KMS-11 (cell line): Measurements from ENCODE around the gene RHOBTB3.

ENCODE experiments used
- H2AFZ ChIP-seq: fragments of 200-600 bp; sonication (generic); 2 replicates; pipeline ENCODE4 v1.6.1; 2016; ENCODE audit warnings: antibody characterized with exemption, mixed run types, low read depth
- H3K27ac ChIP-seq: fragments of 200-600 bp; sonication (generic); 2 replicates; pipeline ENCODE4 v1.6.1; 2016; ENCODE audit warnings: mild to moderate bottlenecking, mixed run types
- H3K27me3 ChIP-seq: fragments of 200-600 bp; sonication (generic); 2 replicates; pipeline ENCODE4 v1.6.1; 2017; ENCODE audit warnings: mild to moderate bottlenecking, low read depth, mixed run types, moderate library complexity; ENCODE audit not compliant: insufficient read depth
- H3K36me3 ChIP-seq: fragments of 200-600 bp; sonication (generic); 2 replicates; pipeline ENCODE4 v1.6.1; 2017; ENCODE audit warnings: mild to moderate bottlenecking, mixed run types; ENCODE audit not compliant: insufficient read depth
- H3K4me1 ChIP-seq: fragments of 200-600 bp; sonication (generic); 2 replicates; pipeline ENCODE4 v1.6.1; 2016; ENCODE audit warnings: mild to moderate bottlenecking, low read depth, mixed run types; ENCODE audit not compliant: poor library complexity, severe bottlenecking
- H3K4me2 ChIP-seq: fragments of 200-600 bp; sonication (generic); 2 replicates; pipeline ENCODE4 v1.7.0; 2016; ENCODE audit warnings: mild to moderate bottlenecking, mixed run types
- H3K4me3 ChIP-seq: fragments of 200-600 bp; sonication (generic); IDR thresholded peaks from 2 replicates; pipeline ENCODE4 v1.6.1; 2017; ENCODE audit warnings: low read depth, low read length, mixed read lengths; ENCODE audit not compliant: insufficient read depth
- H3K79me2 ChIP-seq: fragments of 200-600 bp; sonication (generic); 2 replicates; pipeline ENCODE4 v1.6.1; 2016; ENCODE audit warnings: low read depth, mixed run types; ENCODE audit not compliant: insufficient read depth
- H3K9ac ChIP-seq: fragments of 200-600 bp; sonication (generic); 2 replicates; pipeline ENCODE4 v1.6.1; 2016; ENCODE audit warnings: mild to moderate bottlenecking, mixed run types
- H4K20me1 ChIP-seq: fragments of 200-600 bp; sonication (generic); 2 replicates; pipeline ENCODE4 v1.6.1; 2016; ENCODE audit warnings: mild to moderate bottlenecking, mixed run types; ENCODE audit not compliant: insufficient read depth
- CTCF ChIP-seq: fragments of 200-600 bp; sonication (generic); conservative IDR thresholded peaks from 2 replicates; pipeline ENCODE4 v1.6.1; 2017; ENCODE audit warnings: low read depth, mild to moderate bottlenecking, antibody characterized with exemption, low read length, moderate library complexity, mixed read lengths

RHOBTB3 gene

GRCh38 chr5:95838001-95838520, 106.9 kb downstream of the RHOBTB3 start:
- H3K4me1 ChIP-seq = peaks cover 50% of the 10 kb centered on the region
- H2AFZ ChIP-seq = no peak overlapping the region
- H3K36me3 ChIP-seq = no peaks in the 10 kb centered on the region
- H3K27ac ChIP-seq = no peak overlapping the region
- H3K4me3 ChIP-seq = no peak overlapping the region
- no peak overlapping the region for H3K9ac ChIP-seq
- H3K79me2 ChIP-seq = no peaks in the 10 kb centered on the region
- TF ChIP-seq CTCF = no peak
- no peak overlapping the region for H3K4me2 ChIP-seq
- no peaks in the 10 kb centered on the region for H3K27me3 ChIP-seq
- H4K20me1 ChIP-seq = no peaks in the 10 kb centered on the region

GRCh38 chr5:95838556-95838955, 107.4 kb downstream of the RHOBTB3 start:
- H3K4me1 ChIP-seq = peaks cover 50% of the 10 kb centered on the region
- H2AFZ ChIP-seq = no peak overlapping the region
- TF ChIP-seq CTCF = no peak
- no peak overlapping the region for H3K4me2 ChIP-seq
- H4K20me1 ChIP-seq = no peaks in the 10 kb centered on the region
- no peaks in the 10 kb centered on the region for H3K36me3 ChIP-seq
- no peak overlapping the region for H3K27ac ChIP-seq
- no peaks in the 10 kb centered on the region for H3K79me2 ChIP-seq
- no peak overlapping the region for H3K9ac ChIP-seq
- no peak overlapping the region for H3K4me3 ChIP-seq
- H3K27me3 ChIP-seq = no peaks in the 10 kb centered on the region

GRCh38 chr5:95839658-95840057, 108.5 kb downstream of the RHOBTB3 start:
- Histone ChIP-seq H3K79me2 (no peaks in the 10 kb centered on the region), H3K27ac (no peak overlapping the region), H2AFZ (no peak overlapping the region), H4K20me1 (no peaks in the 10 kb centered on the region), H3K27me3 (no peaks in the 10 kb centered on the region), H3K9ac (no peak overlapping the region), H3K4me1 (peaks cover 46% of the 10 kb centered on the region), H3K4me3 (no peak overlapping the region), H3K4me2 (no peak overlapping the region), H3K36me3 (no peaks in the 10 kb centered on the region)
- TF ChIP-seq CTCF = no peak

- H2AFZ ChIP-seq = no peak overlapping the region
- no peaks in the 10 kb centered on the region for H3K79me2 ChIP-seq
- no peaks in the 10 kb centered on the region for H4K20me1 ChIP-seq
- no peak overlapping the region for H3K4me2 ChIP-seq
- no peak for TF ChIP-seq CTCF
- H3K4me1 ChIP-seq = peaks cover 34% of the 10 kb centered on the region
- H3K27ac ChIP-seq = no peak overlapping the region
- no peak overlapping the region for H3K4me3 ChIP-seq
- H3K9ac ChIP-seq = no peak overlapping the region
- H3K27me3 ChIP-seq = no peaks in the 10 kb centered on the region
- no peaks in the 10 kb centered on the region for H3K36me3 ChIP-seq
Measured at GRCh38 chr5:95840956-95841705, 110.0 kb downstream of the RHOBTB3 start.
